B cell (primary cell): ENCODE data around the gene CHAT.

Experiments used
- EZH2 ChIP-seq: IDR thresholded peaks from 2 replicates; pipeline ENCODE4 v1.6.1; 2012; ENCODE audit warnings: borderline replicate concordance, low read depth, mild to moderate bottlenecking, moderate library complexity, low read length; ENCODE audit not compliant: insufficient read depth, poor library complexity, severe bottlenecking
- TF ChIP-seq, protein P1 (sequence below): fragments of 200-600 bp; IDR thresholded peaks from one replicate; pipeline ENCODE4 v1.8.0; 2022; ENCODE audit warnings: antibody characterized with exemption, mild to moderate bottlenecking

DNA sequence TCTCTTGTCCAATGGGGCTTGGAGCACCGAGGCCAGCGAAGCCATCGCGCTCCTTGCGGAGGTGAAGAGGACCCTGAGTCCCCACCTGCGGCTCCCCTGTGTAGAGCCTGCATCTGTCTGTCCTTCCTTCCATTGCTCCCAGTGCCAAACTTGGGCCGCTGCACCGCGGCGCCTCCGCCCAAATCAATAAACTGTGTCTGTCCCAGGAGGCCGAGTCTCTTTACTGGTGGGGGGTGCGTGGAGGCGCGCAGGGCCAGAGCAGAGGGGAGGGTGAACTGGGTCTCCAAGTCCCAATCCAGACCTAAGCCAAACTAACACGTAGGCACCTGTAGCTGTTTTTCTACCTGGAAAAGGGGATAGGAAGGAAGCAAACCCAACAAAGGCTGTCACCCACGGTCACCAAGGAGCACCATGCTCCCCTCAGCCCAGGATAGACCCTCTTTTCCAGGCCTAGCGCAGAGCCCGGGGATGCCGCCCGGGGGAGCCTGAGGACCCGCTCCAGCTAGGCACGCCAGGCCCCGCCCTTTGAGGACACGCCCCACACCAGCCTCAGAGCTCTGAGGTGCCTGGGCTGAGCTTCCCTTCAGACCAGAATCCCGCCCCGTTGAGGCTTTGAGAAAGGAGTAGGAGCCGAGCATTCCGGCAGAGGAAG is 1.2 kb upstream of the CHAT start:
- TF ChIP-seq, protein P1, sequence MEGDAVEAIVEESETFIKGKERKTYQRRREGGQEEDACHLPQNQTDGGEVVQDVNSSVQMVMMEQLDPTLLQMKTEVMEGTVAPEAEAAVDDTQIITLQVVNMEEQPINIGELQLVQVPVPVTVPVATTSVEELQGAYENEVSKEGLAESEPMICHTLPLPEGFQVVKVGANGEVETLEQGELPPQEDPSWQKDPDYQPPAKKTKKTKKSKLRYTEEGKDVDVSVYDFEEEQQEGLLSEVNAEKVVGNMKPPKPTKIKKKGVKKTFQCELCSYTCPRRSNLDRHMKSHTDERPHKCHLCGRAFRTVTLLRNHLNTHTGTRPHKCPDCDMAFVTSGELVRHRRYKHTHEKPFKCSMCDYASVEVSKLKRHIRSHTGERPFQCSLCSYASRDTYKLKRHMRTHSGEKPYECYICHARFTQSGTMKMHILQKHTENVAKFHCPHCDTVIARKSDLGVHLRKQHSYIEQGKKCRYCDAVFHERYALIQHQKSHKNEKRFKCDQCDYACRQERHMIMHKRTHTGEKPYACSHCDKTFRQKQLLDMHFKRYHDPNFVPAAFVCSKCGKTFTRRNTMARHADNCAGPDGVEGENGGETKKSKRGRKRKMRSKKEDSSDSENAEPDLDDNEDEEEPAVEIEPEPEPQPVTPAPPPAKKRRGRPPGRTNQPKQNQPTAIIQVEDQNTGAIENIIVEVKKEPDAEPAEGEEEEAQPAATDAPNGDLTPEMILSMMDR = no peak
- no peak for TF ChIP-seq EZH2
